Jurkat, Clone E6-1 (cell line): ENCODE data around the gene KRTCAP2. TPM values are rescaled to one million over a fixed set of nuclear protein-coding genes. Genes with fewer than 3 reads are reported as not detected.
"Not testable (repeated sequence)": the region's sequence is repeated elsewhere in the genome, so short reads cannot be mapped to it uniquely, and the experiment has no call there.

Experiments used
- DNase-seq: peaks from one replicate; pipeline ENCODE4 v3.0.0-alpha.2; 2011; ENCODE audit warnings: low read depth, low spot score
- H3K4me3 ChIP-seq: 2 replicates; pipeline ENCODE4 v1.5.1; 2011; ENCODE audit warnings: mild to moderate bottlenecking, low read length, control low read depth, moderate library complexity
- polyA plus RNA-seq: library from polyadenylated mRNA; unstranded; fragments of >200 nt; gene quantifications from one replicate; pipeline ENCODE4 v1.2.1, GENCODE V29; 2012; ENCODE audit warnings: missing spikeins; ENCODE audit not compliant: insufficient read length, insufficient read depth

The KRTCAP2 gene
- polyA plus RNA-seq = 345 TPM

GRCh38 chr1:155172732-155173477, at the start of gene KRTCAP2:
KRTCAP2 (minus strand) TSS chr1:155173304; CDS start chr1:155173224, 80 bp downstream.
- DNase-seq = peak; percentile 94
- H3K4me3 ChIP-seq = peak within 1 kb of the TSS; percentile 94

- H3K4me3 ChIP-seq, DNase-seq: not testable (repeated sequence)
These were observed 47.3 kb upstream of the KRTCAP2 start for GRCh38 chr1:155220211-155220965.

DNA sequence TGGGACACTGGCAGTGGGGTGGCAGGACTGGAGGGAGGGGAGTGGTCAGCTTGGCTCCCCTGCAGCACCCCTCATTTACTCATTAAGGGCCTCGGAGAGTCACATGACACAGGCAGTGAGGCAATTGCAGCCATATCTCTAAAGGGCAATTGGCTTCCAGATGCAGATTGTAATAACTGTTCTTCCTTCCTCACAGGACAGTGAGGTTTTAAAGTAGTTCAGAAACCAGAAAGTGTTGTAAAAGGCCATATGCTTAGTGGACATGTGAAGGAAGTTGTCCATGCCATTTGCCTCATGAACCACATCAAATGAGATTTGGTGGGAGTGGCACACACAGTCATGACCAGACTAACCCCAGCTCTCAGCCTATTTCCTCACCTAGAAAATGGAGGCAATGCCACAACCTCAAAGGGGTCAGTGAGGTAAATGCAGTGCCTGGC, 46.5 kb upstream of the KRTCAP2 start:
- H3K4me3 ChIP-seq = no peak overlapping the region
- no peak for DNase-seq

- peak; percentile 70 for DNase-seq
- H3K4me3 ChIP-seq = no peak overlapping the region
These were observed 45.9 kb upstream of the KRTCAP2 start for GRCh38 chr1:155218854-155219591.

DNA sequence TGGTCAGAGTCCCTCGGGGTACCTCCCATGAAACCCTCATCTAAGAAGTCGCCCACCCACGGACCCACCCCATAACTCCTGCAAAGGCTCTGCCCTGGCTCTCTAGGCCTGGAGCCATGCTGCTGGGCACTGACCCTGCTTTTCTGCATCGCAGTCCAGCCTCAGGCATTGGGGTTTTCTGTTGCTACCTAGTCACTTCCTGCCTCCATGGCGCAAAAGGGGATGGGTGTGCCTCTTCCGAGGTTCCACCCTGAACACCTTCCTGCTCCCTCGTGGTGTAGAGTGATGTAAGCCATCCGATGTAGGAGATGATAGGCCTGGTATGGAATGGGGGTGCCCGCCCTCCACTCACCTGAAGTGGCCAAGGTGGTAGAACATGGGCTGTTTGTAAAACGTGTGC, 41.6 kb upstream of the KRTCAP2 start:
- not testable (repeated sequence) for H3K4me3 ChIP-seq, DNase-seq

DNA sequence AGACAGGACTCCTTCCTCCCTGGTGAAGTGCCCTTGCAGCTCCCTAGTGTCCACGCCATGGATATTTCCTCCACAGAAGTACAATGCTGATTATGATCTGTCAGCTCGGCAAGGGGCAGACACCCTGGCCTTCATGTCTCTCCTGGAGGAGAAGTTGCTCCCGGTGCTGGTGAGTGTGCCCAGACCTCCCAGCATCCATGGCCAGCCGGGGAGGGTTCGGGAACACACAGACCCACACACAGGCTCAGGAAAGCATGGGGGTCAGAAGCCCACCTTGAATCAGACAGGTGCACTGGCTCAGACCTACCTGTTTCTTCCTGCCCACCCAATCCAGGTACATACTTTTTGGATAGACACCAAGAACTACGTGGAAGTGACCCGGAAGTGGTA, 38.9 kb upstream of the KRTCAP2 start:
- DNase-seq, H3K4me3 ChIP-seq: not testable (repeated sequence)

GRCh38 chr1:155211381-155212050, 38.4 kb upstream of the KRTCAP2 start:
- not testable (repeated sequence) for DNase-seq, H3K4me3 ChIP-seq

GRCh38 chr1:155210314-155211104, 37.4 kb upstream of the KRTCAP2 start:
- no peak for DNase-seq
- H3K4me3 ChIP-seq = no peak overlapping the region

- H3K4me3 ChIP-seq = peak overlapping the region; percentile 97
- DNase-seq = no peak
These were observed 36.2 kb upstream of the KRTCAP2 start for GRCh38 chr1:155209312-155209721.

- DNase-seq = peak; percentile 54
These were observed 35.6 kb upstream of the KRTCAP2 start, which contains the start of gene MTX1 for GRCh38 chr1:155208541-155209311. MTX1 (plus strand) TSS chr1:155208695; CDS start chr1:155208805, 110 bp downstream.

DNA sequence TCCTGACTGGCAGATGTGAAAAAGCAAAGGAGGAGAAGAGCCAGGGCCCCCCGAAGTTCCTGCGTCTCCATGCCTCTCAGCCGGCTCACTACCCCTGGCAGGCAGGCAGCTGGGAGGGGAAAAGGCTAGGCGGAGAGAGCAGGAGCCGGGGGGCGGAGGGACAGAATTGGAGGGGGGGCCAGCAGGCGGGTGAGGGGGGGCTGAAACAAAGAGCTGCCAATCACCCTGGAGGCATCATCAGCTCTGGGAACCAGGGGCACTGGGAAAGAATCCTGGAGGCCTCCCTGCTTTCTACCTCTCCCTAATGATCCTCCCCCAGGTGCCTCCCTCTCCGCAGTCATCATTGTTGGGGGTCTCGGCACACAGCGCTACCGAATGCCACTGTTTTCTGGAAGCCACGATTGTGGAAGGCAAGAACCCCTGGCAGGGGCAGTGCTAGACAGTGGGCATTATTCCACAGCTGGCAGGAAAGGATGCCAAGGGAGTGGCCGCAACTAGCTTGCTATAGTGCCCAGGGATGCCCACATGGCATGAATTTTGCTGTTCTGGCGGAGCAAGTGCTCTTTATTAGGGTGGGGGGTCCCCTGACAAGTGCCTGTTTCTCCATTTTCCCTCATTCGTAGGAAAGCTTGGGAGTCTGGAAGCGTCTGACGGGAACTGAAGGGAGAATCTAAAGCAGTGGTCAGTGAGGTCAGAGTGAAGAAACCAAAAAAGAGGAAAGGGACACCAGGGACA, 34.9 kb upstream of the KRTCAP2 start, which contains the start of gene THBS3:
THBS3 (minus strand) TSS at position 92 of the 735 bp plus-strand sequence; CDS start at position 71, 21 bp downstream.
- H3K4me3 ChIP-seq = peak within 1 kb of the TSS; percentile 97
- DNase-seq = no peak

More at GRCh38 chr1:155208541-155209311, 35.6 kb upstream of the KRTCAP2 start, which contains the start of gene MTX1:
- H3K4me3 ChIP-seq = peak within 1 kb of the TSS; percentile 97

- no peak overlapping the region for H3K4me3 ChIP-seq
- peak; percentile 82 for DNase-seq
These were observed 34.0 kb upstream of the KRTCAP2 start for GRCh38 chr1:155206891-155207805.

DNA sequence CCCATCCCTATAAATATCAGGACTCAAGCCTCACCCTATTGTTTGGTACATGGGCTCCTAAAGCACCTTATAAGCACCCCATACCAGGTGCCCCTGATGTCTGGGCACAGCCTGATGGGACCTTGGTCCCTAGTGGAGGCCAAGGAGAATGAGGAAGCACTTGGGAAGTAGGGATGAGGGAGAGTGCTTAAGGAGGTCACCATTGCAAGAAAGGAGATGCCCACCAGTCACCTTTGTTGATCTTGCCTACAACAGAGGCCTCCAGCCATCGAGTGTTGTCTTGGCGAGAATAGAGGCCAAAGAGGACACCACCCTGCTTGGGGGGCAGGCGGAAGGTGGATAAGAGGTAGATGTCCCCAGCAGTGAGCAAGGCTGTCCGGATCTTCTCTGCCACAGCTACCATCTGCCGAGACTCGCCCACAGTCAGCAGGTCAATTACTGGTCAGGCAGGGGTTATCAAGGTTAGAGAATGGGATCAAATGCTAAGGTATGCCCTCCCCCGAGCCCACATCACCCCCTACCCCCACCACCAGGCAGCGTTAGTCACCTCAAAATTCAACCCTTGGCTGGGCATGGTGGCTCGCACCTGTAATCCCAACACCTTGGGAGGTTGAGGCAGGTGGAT, 33.0 kb upstream of the KRTCAP2 start:
- H3K4me3 ChIP-seq = no peak overlapping the region
- no peak for DNase-seq

- H3K4me3 ChIP-seq = no peak overlapping the region
- no peak for DNase-seq
These were observed 31.9 kb upstream of the KRTCAP2 start for GRCh38 chr1:155205035-155205434.
